GM23338 (cell line): ENCODE results near the gene SAMD10.

Experiments used
- CTCF ChIP-seq, 2 experiments: fragments of 200-600 bp in 1 of 2; sonication (generic) in 1 of 2; conservative IDR thresholded peaks; 2 replicates each; pipeline versions ENCODE4 v1.5.1 to v1.6.1; 2016 to 2017; ENCODE audit warnings: antibody characterized with exemption in 2 of 2, low read depth in 2 of 2, mild to moderate bottlenecking in 2 of 2, moderate library complexity in 1 of 2
- EZH2 ChIP-seq: fragments of 200-600 bp; sonication (generic); IDR thresholded peaks from one replicate; pipeline ENCODE4 v1.8.0; 2017; ENCODE audit warnings: antibody characterized with exemption, mild to moderate bottlenecking, low read depth; ENCODE audit not compliant: unreplicated experiment
- ZNF114 ChIP-seq: fragments of 250-450 bp; sonication (Bioruptor Pico); IDR thresholded peaks from 2 replicates; pipeline ENCODE4 v1.5.0; 2020; ENCODE audit warnings: mild to moderate bottlenecking, moderate library complexity

DNA sequence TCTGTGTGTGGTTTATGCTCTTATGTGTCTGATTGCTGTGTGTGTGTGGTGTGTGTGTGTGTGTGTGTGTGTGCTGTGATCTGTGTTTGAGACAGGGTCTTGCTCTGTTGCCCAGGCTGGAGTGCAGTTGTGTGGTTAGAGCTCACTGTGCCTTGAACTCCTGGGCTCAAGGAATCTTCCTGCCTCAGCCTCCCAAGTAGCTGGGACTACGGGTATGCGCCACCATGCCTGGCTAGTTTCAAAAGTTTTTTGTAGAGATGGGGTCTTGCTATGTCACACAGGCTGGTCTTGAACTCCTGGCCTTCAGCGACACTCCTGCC, 6.3 kb downstream of the SAMD10 start:
- TF ChIP-seq CTCF (conservative IDR thresholded peaks at IDR 0.05; ENCODE audit: low read depth in 2 of 2) (no peak), EZH2 (no peak), ZNF114 (CRISPR knock-in tag) (no peak)
